Astrocyte of the hippocampus (primary cell): Measurements from ENCODE around the gene SLC43A2.

ENCODE experiments used
- DNase-seq: peaks from one replicate; pipeline ENCODE4 v3.0.0; 2011; ENCODE audit warnings: low read depth, low spot score

The SLC43A2 gene

DNA sequence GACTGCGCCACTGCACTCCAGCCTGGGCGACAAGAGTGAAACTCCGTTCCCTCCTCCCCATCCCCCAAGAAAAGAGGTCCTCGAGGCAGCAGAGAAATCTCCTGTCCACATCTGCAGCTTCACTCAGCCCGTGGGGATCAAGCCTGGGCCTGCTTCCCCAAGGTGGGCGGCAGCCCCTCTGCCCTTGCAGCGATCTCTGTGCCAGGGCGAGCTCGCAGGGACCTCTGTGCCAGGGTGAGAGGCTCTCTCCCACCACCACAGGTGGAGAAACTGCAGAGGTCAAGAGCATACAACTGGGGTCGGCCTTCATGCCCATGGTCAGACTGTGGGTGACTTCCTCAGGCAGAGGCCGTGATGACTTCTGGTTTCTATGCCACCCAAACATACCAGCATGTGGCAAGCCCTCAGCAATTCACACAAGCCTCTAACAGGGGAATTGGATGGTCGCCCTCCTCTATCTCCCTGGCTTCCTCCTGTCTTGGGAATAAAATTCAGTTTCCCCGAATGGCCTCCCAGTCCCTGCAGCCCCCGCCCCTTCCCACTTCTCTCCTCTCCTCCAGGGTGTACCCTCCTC lies 5.5 kb downstream of the SLC43A2 start:
- no peak for DNase-seq

DNA sequence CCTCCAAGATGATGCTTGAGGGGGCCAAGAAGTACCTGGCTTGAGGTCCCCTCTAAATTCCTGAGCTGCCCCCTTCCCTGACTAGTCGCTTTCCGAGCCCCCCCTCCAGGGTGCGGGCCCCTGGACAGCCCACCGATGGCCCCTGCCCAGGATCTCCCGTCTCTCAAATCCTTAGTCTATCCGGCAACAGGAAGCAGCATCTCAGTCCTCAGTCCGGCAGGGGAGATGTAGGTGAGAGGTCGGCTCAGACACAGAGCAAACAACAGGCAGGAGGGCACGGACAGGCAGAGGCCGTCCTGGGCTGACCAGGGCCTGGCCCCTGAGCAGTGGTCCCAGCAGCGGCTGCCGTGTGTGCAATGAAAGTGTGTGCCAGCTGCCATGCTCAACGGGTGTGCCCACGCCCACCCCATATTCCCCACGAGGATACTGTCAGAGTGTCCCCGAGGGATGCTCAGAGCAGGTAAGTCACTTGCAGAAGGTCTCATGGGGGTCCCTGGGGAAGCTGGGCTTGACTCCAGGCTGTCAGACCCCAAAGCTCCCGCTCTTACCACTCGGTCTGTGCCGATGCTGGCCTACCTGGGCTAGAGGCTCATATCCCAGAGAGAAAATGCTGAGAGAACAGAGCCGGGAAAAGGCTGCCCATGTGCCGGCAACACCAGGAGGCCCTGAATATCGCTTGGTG lies 7.2 kb downstream of the SLC43A2 start:
- no peak for DNase-seq

DNA sequence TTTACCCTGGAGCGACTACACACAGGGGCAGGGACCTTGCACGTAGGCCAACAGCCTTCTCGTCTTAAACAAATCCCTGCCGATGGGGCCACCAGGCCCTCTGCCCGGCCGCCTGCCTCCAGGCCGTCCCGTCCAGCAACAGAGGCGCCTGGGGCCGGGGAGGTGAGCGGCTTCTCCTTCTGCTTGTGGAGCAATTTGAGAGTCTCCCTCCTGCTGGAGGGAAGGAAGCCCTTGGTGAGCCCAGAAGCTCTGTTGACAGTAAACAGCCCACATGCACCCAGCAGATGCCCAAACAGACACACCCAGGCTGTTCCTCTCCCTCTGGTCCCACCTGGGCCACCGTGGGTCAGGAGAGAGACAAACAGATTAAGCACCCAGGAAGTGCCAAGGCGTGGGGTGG lies 8.1 kb downstream of the SLC43A2 start:
- DNase-seq = no peak

DNA sequence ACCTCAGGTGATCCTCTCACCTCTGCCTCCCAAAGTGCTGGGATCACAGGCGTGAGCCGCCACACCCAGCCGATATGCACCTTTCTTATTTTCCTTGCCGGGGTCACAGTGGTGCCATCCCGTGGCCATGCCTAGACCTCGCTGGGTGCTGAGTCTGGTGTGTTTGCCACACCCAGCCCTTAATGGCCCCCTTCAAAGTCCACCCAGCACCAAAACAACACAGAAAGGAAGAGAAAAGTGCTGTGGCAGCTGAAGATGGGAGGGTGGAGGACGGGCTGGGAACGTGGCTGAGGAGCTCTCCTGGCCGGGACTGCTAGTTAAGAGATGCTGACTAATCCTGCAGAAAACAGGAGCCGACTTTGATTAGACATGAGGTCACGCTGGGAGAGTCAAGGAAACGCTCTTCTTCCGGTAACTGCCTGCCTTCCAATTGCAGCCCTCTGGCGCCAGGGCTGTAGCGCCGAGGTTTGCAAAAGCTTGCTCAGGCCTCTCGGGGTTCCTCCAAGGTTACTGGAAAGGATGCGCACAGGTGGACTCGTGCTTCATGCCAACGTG lies 10.9 kb downstream of the SLC43A2 start:
- DNase-seq = peak; percentile 76

DNA sequence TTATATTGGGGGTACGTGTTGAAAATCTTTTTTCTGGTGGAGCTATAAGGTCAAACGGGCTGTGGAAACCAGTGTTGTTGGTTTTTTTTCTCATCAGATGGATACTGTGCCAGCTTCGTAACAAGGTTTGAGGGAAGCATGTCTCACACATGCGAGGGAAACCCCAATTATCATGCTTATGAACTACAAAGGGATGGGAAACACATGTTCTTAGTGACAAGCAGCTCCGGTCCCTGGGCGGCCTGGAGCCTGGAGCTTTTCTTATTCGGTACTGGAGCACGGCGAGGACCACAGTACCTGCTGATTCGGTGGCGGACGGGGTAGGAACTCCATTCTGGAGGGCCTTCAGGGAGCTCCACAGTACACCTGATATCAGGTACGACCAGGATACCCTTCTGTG lies 12.5 kb downstream of the SLC43A2 start:
- no peak for DNase-seq

DNA sequence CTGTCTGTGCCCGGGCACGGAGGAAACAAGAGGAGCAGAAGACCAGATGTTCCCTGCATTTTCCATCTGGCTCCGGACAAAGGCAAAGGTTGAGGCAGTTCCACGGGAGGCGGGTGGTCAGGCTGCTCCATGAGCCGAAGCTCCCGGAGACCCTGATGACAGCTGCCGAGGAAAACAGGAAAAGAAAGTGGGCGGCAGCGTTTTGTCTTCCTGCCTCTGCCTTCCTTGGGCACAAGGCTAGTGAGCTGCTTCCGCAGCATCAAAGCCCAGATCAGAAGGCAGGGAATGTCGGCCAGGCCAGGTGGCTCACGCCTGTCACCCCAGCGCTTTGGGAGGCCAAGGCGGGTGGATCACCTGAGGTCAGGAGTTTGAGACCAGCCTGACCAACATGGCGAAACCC lies 16.2 kb downstream of the SLC43A2 start:
- no peak for DNase-seq

DNA sequence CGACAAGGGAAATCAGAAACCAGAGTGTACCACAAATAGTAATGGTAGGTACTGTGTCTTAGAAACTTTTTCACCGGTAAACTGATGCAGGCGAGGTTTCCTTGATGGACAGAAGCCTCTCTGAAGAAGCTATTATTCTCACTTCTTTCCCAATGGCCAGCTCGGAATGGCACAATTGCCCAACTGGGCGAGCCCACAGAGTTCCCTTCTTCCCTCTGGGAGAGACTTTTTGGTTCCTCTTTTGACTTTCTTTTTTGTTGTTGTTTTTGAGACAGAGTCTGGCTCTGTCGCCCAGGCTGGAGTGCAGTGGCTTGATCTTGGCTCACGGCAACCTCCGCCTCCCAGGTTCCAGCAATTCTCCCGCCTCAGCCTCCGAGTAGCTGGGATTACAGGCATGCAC lies 16.9 kb downstream of the SLC43A2 start:
- DNase-seq = no peak

DNA sequence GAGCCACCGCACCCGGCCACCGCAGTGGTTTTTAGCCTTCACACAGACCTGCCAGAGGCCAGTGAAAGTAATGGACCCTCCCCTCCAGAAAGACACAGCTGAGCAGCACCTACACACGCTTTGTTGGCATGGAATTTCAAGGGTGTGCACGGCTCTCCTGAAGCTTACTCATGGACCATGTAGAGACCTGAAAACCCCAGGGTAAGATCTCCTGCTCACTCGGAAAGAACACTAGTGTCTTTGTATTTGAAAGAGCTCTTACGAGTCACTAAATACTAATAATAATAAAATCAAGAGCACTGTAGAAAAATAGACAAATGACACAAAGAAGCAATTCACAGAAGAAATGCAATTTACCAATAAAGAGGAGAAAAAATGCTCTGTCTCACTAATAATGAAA lies 20.0 kb downstream of the SLC43A2 start:
- DNase-seq = no peak

DNA sequence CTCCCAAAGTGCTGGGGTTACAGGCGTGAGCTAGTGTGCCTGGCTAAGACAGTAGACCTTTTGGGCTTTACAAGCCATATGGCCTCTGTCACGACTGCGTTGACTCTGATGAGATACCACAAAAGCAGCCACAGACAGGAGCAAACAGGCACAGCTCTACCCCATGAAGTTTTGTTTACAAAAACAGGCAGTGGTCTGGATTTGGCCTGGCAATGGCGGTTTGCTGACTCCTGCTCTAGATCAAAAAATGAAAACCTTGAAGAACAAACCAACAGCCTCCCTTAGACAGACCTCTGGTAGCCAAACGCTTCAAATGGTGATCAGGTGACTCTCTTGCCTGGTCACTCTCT lies 20.7 kb downstream of the SLC43A2 start:
- DNase-seq = no peak

DNA sequence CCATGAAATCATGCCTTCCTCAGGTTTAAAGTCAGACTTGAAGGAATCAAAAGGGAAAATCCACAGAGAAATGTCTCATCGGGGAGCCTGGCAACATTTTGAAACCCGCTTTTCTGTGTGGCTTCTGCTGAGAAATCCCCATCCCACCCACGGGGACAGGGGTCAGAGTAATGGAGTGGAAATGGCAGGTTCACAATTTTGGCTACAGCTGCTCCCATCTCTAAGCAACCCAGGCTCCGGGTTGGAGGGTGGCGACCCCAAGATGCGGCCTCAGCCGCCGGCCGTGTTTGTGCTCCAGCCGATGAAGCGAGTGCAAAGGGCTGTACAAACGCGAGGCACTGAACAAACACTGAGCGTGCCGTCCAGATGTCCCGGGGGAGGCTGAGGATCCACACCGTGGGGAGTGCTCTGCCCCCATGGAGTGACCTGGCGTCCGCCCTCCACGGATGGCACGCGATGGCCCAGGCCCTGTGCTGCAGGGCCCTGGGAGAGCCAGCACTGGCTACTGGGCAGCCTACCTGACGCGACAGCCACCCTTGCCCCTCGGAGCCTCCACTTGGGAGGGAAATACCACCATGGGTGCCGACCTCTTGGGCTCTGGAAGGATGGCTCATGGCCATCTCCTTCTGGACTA lies 22.2 kb downstream of the SLC43A2 start:
- no peak for DNase-seq

DNA sequence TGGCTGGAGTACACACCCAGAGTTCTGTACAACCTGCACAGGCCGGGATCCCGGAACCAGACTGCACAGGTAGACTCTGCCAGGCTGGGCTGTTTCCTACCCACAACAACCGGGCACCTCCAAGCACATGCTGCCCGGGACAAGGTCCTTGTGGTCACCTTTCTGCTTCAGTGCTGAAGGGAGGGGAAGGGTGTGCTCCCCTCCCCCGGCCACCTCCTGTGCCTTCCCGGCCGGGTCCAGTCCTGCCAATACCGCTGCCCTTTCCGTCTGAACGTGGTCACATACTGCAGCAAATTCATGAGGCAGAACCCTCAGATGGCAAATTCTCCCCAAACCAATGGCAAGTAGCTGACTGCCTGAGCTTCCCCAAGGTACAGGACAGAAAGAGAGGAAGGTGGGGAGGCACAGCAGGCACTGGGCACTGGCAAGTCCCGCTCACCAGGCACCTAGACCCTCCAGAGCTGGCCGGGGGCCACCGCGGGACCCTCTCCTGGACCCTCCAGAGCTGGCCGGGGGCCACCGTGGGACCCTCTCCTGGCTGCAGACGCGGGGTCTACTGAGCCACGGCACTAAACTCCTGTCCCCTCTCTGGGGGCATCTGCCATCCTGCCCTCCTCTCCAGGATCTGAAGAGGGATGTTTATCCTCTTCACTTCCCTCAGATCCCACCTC lies 22.8 kb downstream of the SLC43A2 start:
- DNase-seq = no peak

DNA sequence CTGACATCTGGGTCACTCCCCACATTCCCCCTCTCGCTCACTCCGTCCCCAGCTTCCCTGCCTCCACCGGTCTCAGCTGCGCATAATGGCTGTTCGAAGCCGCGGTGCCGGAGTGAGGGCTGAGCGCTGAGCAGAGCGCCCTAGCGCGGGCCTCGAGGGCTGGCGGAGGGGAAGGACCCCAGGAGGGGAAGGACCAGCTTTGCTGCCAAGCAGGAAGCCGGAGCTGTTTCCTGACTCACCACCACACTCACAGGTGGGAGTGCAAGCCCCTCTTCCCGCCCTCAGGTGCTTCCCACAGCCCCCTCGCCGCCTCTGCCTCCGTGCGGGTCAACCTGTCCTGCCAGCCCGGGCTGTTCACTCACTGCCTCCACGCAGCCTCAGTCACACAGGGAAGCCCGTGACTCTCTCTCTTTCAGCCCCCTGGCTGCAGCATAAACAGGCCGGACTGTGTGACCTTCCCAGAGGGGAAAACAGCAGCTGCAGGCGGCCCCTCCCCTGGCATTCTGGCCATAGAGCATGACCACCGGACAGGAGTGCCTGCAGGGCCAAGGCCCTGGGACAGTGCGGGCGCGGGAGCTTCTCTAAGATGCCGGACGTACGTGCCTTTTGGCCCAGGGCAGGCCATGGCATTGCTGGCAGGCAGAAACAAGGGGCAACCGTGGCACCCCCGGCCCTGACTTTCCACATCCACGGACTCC lies 23.7 kb downstream of the SLC43A2 start:
- no peak for DNase-seq

DNA sequence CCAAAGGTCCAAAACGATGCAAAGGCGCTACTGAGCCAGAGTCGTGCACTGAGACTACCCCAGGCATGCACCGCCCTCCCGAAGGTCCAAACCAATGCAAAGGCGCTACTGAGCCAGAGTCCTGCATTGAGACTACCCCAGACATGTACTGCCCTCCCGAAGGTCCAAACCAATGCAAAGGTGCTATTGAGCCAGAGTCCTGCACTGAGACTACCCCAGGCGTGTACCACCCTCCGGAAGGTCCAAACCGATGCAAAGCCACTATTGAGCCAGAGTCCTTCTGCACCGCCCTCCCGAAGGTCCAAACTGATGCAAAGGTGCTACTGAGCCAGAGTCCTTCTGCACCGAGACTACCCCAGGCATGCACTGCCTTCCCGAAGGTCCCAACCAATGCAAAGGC lies 27.1 kb downstream of the SLC43A2 start:
- no peak for DNase-seq

DNA sequence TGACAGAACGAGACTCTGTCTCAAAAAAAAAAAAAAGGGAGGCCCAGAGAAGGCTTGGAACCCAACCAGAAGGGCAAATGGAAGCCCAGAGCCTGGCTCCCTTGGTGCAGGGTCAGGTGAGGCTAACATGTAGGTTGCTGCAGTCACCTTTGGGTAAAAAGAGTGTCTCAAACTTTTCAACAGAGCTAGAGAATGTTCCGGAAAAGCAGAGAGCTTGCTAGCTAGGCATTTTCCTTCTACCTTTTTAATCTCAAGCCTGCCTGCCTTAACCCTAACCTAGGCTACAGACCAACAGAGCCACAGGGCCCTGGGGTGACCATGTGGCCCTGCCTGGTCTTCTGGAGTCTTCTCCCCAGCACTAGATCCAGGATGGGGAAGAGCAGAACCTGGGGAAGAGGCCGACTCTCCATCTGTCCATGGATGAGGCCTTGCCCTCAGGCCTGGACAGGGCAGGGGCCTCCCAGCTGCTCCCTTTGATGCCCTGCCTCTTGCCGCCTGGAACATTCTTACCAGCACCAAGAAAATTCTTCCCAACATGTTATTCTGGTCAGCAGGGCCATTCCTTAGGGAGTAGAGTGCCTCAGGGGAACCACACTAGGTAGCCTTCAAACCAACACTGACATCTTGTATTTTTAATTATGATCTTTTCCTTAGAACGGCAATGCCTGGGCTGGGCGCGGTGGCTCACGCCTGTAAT lies 30.1 kb downstream of the SLC43A2 start:
- no peak for DNase-seq

DNA sequence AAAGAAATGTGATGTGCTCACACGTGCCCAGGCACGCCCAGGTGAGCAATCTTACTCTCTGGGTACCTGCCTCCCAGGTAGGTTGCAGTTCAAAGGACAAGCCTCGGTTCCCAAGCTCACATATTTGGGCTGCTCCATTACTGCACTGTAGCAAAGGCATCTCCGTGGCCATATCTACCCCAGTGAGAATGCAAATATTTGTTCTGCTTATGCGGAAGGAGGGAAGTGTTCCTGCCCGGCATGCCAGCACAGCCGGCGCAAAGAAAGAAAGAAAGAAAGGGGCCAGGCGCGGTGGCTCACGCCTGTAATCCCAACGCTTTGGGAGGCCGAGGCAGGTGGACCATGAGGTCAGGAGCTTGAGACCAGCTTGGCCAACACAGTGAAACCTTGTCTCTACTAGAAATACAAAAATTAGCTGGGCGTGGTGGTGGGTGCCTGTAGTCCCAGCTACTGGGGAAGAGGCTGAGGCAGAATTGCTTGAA lies 30.7 kb downstream of the SLC43A2 start:
- no peak for DNase-seq

DNA sequence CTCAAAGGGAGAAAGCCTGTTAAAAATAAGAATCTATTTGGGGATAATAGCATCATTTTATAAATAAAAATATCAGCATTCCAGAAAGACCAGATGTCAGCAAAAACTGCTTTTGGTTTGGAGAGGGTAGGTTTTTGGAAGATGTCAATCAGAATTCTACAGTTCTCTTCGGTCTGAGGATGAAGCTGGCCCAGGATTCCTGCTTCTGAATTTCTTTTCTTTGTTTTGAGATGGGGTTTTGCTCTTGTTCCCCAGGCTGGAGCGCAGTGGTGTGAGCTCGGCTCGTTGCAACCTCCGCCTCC lies 35.1 kb downstream of the SLC43A2 start:
- DNase-seq = no peak

DNA sequence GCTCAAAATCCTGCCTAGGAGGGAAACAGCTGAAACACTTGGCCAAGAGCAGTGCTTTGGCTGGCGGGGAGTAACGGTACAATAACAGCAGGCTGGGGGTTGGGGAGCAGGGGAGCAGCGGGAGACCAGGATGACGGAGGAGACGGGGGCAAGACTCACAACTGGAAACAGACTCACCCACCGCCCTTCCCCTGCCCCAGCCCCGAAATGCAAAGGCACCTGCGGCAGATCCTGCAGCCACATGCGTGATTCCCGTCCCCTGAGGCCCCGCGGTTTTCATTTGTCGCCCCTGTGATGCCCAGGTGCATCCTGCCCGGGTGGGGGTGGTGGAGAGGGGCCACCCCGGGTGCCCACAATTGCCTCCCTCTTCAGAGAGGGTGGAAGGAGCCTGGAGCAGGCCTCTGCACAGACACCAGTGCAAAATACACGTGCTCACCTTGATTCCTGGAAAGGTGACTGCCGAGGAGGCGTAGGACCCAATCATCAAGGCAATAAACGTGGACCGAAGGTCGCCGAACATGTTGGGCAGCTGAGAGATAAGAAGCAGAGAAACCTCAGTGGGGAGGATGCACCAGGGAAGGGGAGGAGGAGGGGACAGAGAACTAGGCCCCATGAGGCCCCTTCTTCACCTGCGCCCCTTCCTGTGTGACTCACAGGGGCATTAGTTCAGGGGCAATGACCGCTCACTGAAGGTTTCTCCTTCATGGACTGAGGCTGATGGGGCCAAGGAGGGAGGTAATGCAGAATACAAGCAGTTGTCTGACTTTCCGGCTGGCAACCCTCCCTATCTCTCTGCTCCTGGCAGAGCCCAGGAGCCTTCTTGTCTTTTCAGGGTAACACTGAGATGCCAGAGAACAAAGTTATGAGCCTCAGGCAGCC lies 35.6 kb downstream of the SLC43A2 start:
- DNase-seq = no peak

DNA sequence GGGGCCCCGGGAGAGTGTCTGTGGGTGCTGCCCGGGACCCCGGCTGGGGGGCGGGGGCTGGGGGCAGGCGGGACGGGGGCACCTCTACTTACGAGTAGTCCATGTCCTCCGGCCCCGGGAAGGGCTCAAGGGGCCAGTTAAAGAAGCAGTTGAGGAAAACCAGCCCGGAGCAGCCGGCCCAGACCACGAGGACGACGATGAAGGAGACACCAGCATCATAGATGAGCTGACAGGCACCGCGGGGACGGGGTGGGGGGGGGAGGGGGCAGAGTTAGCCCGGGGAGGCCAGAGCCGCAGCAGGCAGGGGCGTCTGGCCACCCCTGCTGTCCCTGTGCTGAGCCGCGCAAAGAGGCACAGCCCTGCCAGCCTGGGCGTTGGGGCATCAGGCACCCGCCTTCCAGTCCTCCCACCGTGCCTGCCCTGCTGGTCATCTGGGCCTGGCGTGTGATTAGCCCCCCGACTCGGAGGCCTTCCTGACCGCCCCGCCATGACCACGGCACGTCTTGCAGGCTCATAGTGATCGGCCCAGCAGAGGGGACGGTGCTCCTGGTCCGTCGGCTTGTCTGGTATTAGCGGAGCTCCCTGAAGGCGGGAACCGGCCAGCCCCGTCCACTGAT lies 37.1 kb downstream of the SLC43A2 start:
- no peak for DNase-seq

DNA sequence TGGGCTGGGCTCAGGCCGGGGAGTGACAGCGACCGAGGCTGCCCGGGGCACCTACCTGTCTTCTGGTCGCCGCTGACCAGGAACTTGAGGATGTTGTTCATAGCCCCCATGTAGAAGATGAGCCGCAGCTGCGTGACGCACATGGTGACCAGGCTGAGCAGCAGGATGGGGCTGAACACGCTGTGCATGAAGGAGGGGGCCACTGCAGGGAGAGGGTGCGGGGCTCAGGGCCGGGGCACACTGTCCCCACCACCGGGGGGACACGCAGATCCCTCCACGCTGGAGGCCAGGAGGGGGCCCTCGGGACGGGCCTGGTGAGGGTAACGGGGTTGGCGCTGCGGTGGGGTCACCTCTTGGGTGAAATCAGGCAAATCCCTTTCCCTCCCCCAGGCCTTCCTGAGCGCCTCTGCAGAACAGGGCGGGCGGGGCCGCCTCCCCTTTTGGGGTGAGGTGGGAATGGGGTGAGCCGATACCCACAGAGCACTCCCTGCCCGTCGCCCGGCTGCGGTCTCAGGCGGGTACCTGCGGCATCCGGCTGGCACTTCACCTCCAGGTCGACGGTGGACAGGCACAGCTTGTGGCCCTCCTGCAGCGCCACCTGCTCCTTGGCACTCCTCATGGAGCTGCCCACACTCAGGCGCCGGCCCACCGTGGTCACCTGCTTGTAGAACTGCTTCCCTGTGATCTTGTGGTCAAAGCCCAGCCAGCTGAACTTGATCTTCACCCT lies 37.7 kb downstream of the SLC43A2 start:
- no peak for DNase-seq
